H7 (cell line): ENCODE measurements around the gene OR8G1. TPM values are rescaled to one million over a fixed set of nuclear protein-coding genes. Genes with fewer than 3 reads are reported as not detected.

Experiments used
- DNase-seq: peaks from one replicate; pipeline ENCODE4 v3.0.0; 2012
- H3K27me3 ChIP-seq: 2 replicates; pipeline ENCODE4 v1.6.0; 2011; ENCODE audit warnings: mild to moderate bottlenecking, low read length; ENCODE audit not compliant: control insufficient read depth, insufficient read depth
- H3K36me3 ChIP-seq: replicated peaks from 2 replicates; pipeline ENCODE4 v1.5.1; 2011; ENCODE audit warnings: low read length; ENCODE audit not compliant: control insufficient read depth, insufficient read depth
- H3K4me3 ChIP-seq: 2 replicates; pipeline ENCODE4 v1.5.1; 2011; ENCODE audit warnings: low read depth, mild to moderate bottlenecking, control low read depth, low read length, moderate library complexity; ENCODE audit not compliant: insufficient read depth
- total RNA-seq: library from RNA; depleted of rRNA; stranded (reverse); fragments of >200 nt; shearing (Covaris generic); gene quantifications from 2 replicates; pipeline ENCODE4 v1.2.3, GENCODE V29; 2014; rRNA removed

OR8G1 gene
- total RNA-seq, 1 experiment from 2014 or later, result not detected

- Histone ChIP-seq H3K36me3 (no peaks in the 10 kb centered on the region), H3K4me3 (no peak overlapping the region), H3K27me3 (no peaks in the 10 kb centered on the region)
- DNase-seq, result peak; percentile 0
Measured at GRCh38 chr11:124277804-124278203, 36.9 kb downstream of the OR8G1 start.

GRCh38 chr11:124278261-124278660 lies 37.4 kb downstream of the OR8G1 start:
- Histone ChIP-seq H3K36me3 (no peaks in the 10 kb centered on the region), H3K27me3 (no peaks in the 10 kb centered on the region), H3K4me3 (no peak overlapping the region)
- DNase-seq, result no peak

- DNase-seq, result no peak
- no peaks in the 10 kb centered on the region for H3K36me3 ChIP-seq
Measured at GRCh38 chr11:124285610-124286344, 44.9 kb downstream of the OR8G1 start.

GRCh38 chr11:124294687-124295086 lies 53.8 kb downstream of the OR8G1 start:
- DNase-seq, result no peak
- no peak overlapping the region for H3K4me3 ChIP-seq

More at GRCh38 chr11:124285610-124286344, 44.9 kb downstream of the OR8G1 start:
- Histone ChIP-seq H3K27me3 (no peaks in the 10 kb centered on the region), H3K4me3 (no peak overlapping the region)

GRCh38 chr11:124296016-124296415 lies 55.1 kb downstream of the OR8G1 start:
- H3K36me3 ChIP-seq, result no peaks in the 10 kb centered on the region
- no peak overlapping the region for H3K4me3 ChIP-seq
- no peak for DNase-seq
- H3K27me3 ChIP-seq, result no peaks in the 10 kb centered on the region

More at GRCh38 chr11:124294687-124295086, 53.8 kb downstream of the OR8G1 start:
- no peaks in the 10 kb centered on the region for H3K27me3 ChIP-seq
- no peaks in the 10 kb centered on the region for H3K36me3 ChIP-seq

- no peak for DNase-seq
- Histone ChIP-seq H3K4me3 (no peak overlapping the region), H3K27me3 (no peaks in the 10 kb centered on the region), H3K36me3 (no peaks in the 10 kb centered on the region)
Measured at GRCh38 chr11:124297921-124298320, 57.0 kb downstream of the OR8G1 start.

- DNase-seq, result no peak
Measured at GRCh38 chr11:124301548-124301947, 60.7 kb downstream of the OR8G1 start.

GRCh38 chr11:124302347-124303125 lies 61.6 kb downstream of the OR8G1 start:
- Histone ChIP-seq H3K4me3 (no peak overlapping the region), H3K27me3 (no peaks in the 10 kb centered on the region), H3K36me3 (no peaks in the 10 kb centered on the region)
- DNase-seq, result peak; percentile 0

More at GRCh38 chr11:124301548-124301947, 60.7 kb downstream of the OR8G1 start:
- Histone ChIP-seq H3K4me3 (no peak overlapping the region), H3K36me3 (no peaks in the 10 kb centered on the region), H3K27me3 (no peaks in the 10 kb centered on the region)

Other genes with a start within 250 kb of the OR8G1 start
- gene OR10G6, start 245.9 kb upstream of the OR8G1 start, total RNA-seq, result not detected in 2 replicates
- gene OR10G4, start 228.1 kb upstream of the OR8G1 start, total RNA-seq, result not detected in 2 replicates
- not detected in 2 replicates for gene OR10G9, start 218.1 kb upstream of the OR8G1 start, total RNA-seq
- not detected in 2 replicates for gene OR10G8, start 214.3 kb upstream of the OR8G1 start, total RNA-seq
- gene OR10G7, start 199.8 kb upstream of the OR8G1 start, total RNA-seq, result not detected in 2 replicates
- 15.1 and 17.8 TPM in 2 replicates for gene VWA5A, start 125.6 kb upstream of the OR8G1 start, total RNA-seq
- gene OR10D3, start 57.8 kb upstream of the OR8G1 start, total RNA-seq, result not detected in 2 replicates
- not detected in 2 replicates for gene OR8G5, start 15.3 kb downstream of the OR8G1 start, total RNA-seq
- not detected in 2 replicates for gene OR8D1, start 72.9 kb downstream of the OR8G1 start, total RNA-seq
- not detected in 2 replicates for gene OR8D2, start 79.1 kb downstream of the OR8G1 start, total RNA-seq
- not detected in 2 replicates for gene OR8B2, start 143.4 kb downstream of the OR8G1 start, total RNA-seq
- not detected in 2 replicates for gene OR8B3, start 157.9 kb downstream of the OR8G1 start, total RNA-seq
- gene OR8B4, start 183.8 kb downstream of the OR8G1 start, total RNA-seq, result not detected in 2 replicates
- not detected in 2 replicates for gene OR8B8, start 204.6 kb downstream of the OR8G1 start, total RNA-seq